Common myeloid progenitor, CD34-positive (primary cell): ENCODE data around the gene KREMEN1.
A peak's percentile ranks its signal among the peaks of the same experiment; 100 is the strongest.

Source experiments
- CTCF ChIA-PET: fragments of 350-600 bp; sonication (Branson Sonifier 250); formaldehyde crosslinking; loops from one replicate; lab custom pipeline; 2021; ENCODE audit warnings: antibody characterized with exemption; lab: Charles Lee
- POLR2A ChIA-PET: fragments of 350-600 bp; sonication (Branson Sonifier 250); formaldehyde crosslinking; loops from one replicate; lab custom pipeline; 2021; ENCODE audit warnings: antibody characterized with exemption; lab: Charles Lee
- DNase-seq, 3 donors: peaks; one replicate each; pipeline versions ENCODE4 v3.0.0 to v3.0.0-alpha.2; 2013
- H3K27ac ChIP-seq, 2 experiments: 1 replicate in 1 of 2; 2 replicates in 1 of 2; pipeline ENCODE4 v1.7.0; 2013; ENCODE audit warnings: inconsistent platforms in 2 of 2, low read length in 2 of 2, mild to moderate bottlenecking in 2 of 2, low read depth in 1 of 2, moderate library complexity in 1 of 2; ENCODE audit not compliant: severe bottlenecking in 2 of 2, insufficient read depth in 1 of 2, poor library complexity in 1 of 2
- H3K27me3 ChIP-seq, 5 experiments: replicated peaks in 2 of 5; 1 replicate in 3 of 5; 2 replicates in 2 of 5; pipeline versions ENCODE4 v1.6.1 to v1.7.0; 2013; ENCODE audit warnings: low read length in 4 of 5, mild to moderate bottlenecking in 2 of 5, moderate library complexity in 2 of 5, inconsistent platforms in 1 of 5; ENCODE audit not compliant: insufficient read depth in 5 of 5, control insufficient read depth in 4 of 5
- H3K36me3 ChIP-seq, 4 experiments: 1 replicate in 2 of 4; 2 replicates in 2 of 4; pipeline versions ENCODE4 v1.6.1 to v1.7.0; 2013; ENCODE audit warnings: low read length in 3 of 4, control low read depth in 1 of 4, mild to moderate bottlenecking in 1 of 4; ENCODE audit not compliant: control insufficient read depth in 4 of 4, insufficient read depth in 4 of 4
- H3K4me1 ChIP-seq, 4 experiments: 1 replicate in 3 of 4; 2 replicates in 1 of 4; pipeline versions ENCODE4 v1.6.1 to v1.7.1; 2013; ENCODE audit warnings: low read length in 3 of 4, mild to moderate bottlenecking in 3 of 4, control low read depth in 1 of 4, inconsistent platforms in 1 of 4, moderate library complexity in 1 of 4; ENCODE audit not compliant: control insufficient read depth in 4 of 4, insufficient read depth in 4 of 4; ENCODE audit errors: control extremely low read depth in 1 of 4
- H3K4me3 ChIP-seq, 7 experiments: 1 replicate in 4 of 7; 2 replicates in 3 of 7; pipeline versions ENCODE4 v1.5.1 to v1.7.0; 2013; ENCODE audit warnings: mild to moderate bottlenecking in 7 of 7, low read length in 6 of 7, moderate library complexity in 6 of 7, inconsistent platforms in 2 of 7, low read depth in 2 of 7, control low read depth in 1 of 7; ENCODE audit not compliant: insufficient read depth in 4 of 7, control insufficient read depth in 1 of 7; ENCODE audit errors: extremely low read depth in 1 of 7
- H3K9me3 ChIP-seq, 5 experiments: 1 replicate in 4 of 5; 2 replicates in 1 of 5; pipeline versions ENCODE4 v1.6.1 to v1.7.1; 2013; ENCODE audit warnings: low read length in 4 of 5, mild to moderate bottlenecking in 2 of 5, inconsistent platforms in 1 of 5, low read depth in 1 of 5, moderate library complexity in 1 of 5; ENCODE audit not compliant: control insufficient read depth in 4 of 5, insufficient read depth in 2 of 5; ENCODE audit errors: control extremely low read depth in 1 of 5
- WGBS: methylation state at CpG from one replicate; pipeline ENCODE4 v1.1.5; 2013; ENCODE audit not compliant: insufficient coverage; 5-methylcytosine and 5-hydroxymethylcytosine counted together

The KREMEN1 gene

DNA sequence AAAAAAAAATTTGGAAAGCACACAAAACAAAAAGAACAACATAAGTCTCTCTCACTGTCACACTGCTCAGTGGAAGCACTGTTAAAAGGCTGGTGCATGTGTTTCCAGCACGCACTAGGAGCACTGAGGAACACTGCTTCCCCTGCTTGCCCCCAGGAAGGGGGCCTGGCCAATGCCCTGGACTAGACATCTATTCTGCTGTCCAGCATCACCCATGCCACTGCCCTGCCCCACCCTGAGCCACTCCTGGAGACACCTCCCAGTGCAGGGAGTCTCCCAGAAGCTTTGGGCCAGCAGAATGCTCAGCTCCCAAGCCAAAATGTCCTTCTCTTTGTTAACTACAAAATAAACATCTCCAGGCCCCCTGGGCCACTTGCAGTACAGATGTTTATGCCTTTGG, 83.1 kb downstream of the KREMEN1 start:
- POLR2A ChIA-PET: no interaction called here
- CTCF ChIA-PET: interaction anchor here (1.1 to 5.8 kb wide), 4 partner anchors 47 to 90 kb away, joined by 4 to 69 read pairs (median 6); partner anchors contain the start of gene EMID1
- H3K4me1 ChIP-seq: peaks cover 7 to 41% (median 30%) of the 10 kb centered on the region in 4 experiments
- no peaks in the 10 kb centered on the region for H3K9me3 ChIP-seq
- no peaks in the 10 kb centered on the region for H3K27me3 ChIP-seq
- H3K4me3 ChIP-seq: no peak overlapping the region
- H3K27ac ChIP-seq: no peak overlapping the region
- DNase-seq: no peak
- H3K36me3 ChIP-seq: no peaks in the 10 kb centered on the region
- WGBS: 100% methylated on average over 1 of the region's 1 CpG

DNA sequence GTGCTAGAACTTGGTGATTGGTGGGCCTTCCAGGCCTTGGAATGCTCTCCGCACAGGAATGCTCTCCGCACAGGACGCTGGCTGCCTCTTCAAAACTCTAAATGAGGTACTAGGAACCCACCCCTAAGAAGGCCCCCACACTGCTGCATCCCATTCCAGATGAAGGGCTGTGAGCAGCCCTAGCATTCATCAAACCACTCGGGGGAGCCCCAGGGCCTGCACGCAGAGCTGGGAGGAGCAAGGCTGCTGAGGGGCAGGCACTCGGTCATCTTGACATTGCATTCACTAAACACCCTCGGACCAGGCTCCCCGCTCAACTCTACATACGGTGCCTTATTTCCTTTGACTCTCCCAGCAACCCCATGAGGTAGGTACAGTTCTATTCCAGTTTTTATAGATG, 83.7 kb downstream of the KREMEN1 start:
- no peak overlapping the region for H3K27ac ChIP-seq
- H3K4me1 ChIP-seq: peaks cover 7 to 41% (median 30%) of the 10 kb centered on the region in 4 experiments
- ChIA-PET CTCF (interaction anchor here (1.1 to 5.8 kb wide), 5 partner anchors 9 to 91 kb away, joined by 3 to 69 read pairs (median 4); partner anchors contain the start of gene EMID1), POLR2A (no interaction called here)
- H3K27me3 ChIP-seq: no peaks in the 10 kb centered on the region
- H3K4me3 ChIP-seq: no peak overlapping the region
- H3K9me3 ChIP-seq: no peaks in the 10 kb centered on the region
- DNase-seq: peak in 2 of 3 donors; percentile 40 to 54
- 50% methylated on average over 1 of the region's 9 CpGs for WGBS
- H3K36me3 ChIP-seq: no peaks in the 10 kb centered on the region

DNA sequence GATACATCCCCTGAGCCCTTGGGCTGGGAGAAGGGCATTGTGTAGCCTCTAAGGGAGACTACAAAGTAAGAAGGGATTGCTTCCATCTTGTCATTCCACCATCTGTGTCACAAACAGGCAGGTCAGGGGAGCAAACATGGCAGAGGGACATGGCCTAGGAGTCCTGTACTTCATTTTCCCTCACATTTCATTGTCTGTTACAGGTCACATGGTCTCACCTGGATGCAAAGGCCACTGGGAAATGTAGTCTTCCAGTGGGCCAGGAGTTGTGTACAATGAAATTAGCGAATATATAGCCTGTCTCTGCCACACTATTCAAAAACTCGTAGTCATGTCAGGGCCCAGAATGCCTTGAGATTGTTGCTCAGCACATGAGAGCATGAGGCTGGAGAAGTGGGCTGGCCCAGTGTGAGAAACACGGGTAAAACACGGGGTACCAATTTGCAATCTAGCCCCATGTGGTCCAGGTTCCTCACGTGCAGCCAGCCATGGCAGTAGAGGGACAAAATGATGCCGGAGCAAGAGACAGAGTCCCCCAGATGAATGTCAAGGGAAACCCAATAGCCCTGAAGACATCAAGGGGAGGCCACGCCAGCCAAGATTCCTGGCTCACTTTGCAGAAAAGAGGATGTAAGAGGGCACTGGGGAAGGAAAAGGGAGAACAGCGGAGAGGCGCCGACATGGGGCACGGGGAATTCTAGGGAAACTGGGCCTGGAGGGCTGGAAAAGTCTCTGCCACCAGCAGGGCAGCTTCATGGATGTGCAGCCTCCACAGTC, 85.1 kb downstream of the KREMEN1 start:
- WGBS: 91% methylated on average over 10 of the region's 11 CpGs
- H3K27ac ChIP-seq: no peak overlapping the region
- CTCF ChIA-PET: interaction anchor here (1.1 to 5.8 kb wide), 4 partner anchors 8 to 88 kb away, joined by 3 to 69 read pairs (median 6); partner anchors contain the start of gene EMID1
- no peaks in the 10 kb centered on the region for H3K27me3 ChIP-seq
- no peak for DNase-seq
- POLR2A ChIA-PET: no interaction called here
- H3K36me3 ChIP-seq: no peaks in the 10 kb centered on the region
- no peaks in the 10 kb centered on the region for H3K9me3 ChIP-seq
- peaks cover 7 to 30% (median 21%) of the 10 kb centered on the region in 4 experiments for H3K4me1 ChIP-seq
- H3K4me3 ChIP-seq: no peak overlapping the region

- Histone ChIP-seq H3K4me3 (no peak overlapping the region), H3K36me3 (no peaks in the 10 kb centered on the region), H3K9me3 (no peaks in the 10 kb centered on the region), H3K4me1 (peaks cover 7 to 24% (median 16%) of the 10 kb centered on the region in 4 experiments), H3K27me3 (no peaks in the 10 kb centered on the region), H3K27ac (no peak overlapping the region)
- WGBS: 62% methylated on average over 3 of the region's 5 CpGs
- ChIA-PET POLR2A (no interaction called here), CTCF (interaction anchor here (1.2 kb wide), 1 partner anchor 87 kb away, joined by 4 read pairs; no protein-coding TSS in a partner anchor)
- no peak for DNase-seq
Measured at GRCh38 chr22:29158546-29158945, 85.7 kb downstream of the KREMEN1 start.

- Histone ChIP-seq H3K36me3 (no peaks in the 10 kb centered on the region), H3K9me3 (no peaks in the 10 kb centered on the region), H3K27me3 (no peaks in the 10 kb centered on the region), H3K27ac (no peak overlapping the region), H3K4me1 (peaks cover 4 to 27% (median 26%) of the 10 kb centered on the region in 4 experiments), H3K4me3 (no peak overlapping the region)
- DNase-seq: no peak
- CTCF ChIA-PET: interaction anchor here (1.0 to 1.6 kb wide), 4 partner anchors 10 to 82 kb away, joined by 3 to 4 read pairs (median 4); partner anchors contain the start of gene EMID1
- WGBS: 93% methylated on average over 8 of the region's 13 CpGs
- POLR2A ChIA-PET: interaction anchor here (0.6 kb wide), 1 partner anchor 51 kb away, joined by 3 read pairs; no protein-coding TSS in a partner anchor
Measured at GRCh38 chr22:29163808-29164207, 91.0 kb downstream of the KREMEN1 start.

- H3K36me3 ChIP-seq: no peaks in the 10 kb centered on the region
- CTCF ChIA-PET: interaction anchor here (0.8 to 5.3 kb wide), 7 partner anchors 8 to 80 kb away, joined by 3 to 23 read pairs (median 4); partner anchors contain the start of gene EMID1
- no peaks in the 10 kb centered on the region for H3K27me3 ChIP-seq
- WGBS: 95% methylated on average over 6 of the region's 11 CpGs
- no peak overlapping the region for H3K27ac ChIP-seq
- no peak overlapping the region for H3K4me3 ChIP-seq
- DNase-seq: no peak
- peaks cover 4 to 34% (median 28%) of the 10 kb centered on the region in 4 experiments for H3K4me1 ChIP-seq
- POLR2A ChIA-PET: no interaction called here
- H3K9me3 ChIP-seq: no peaks in the 10 kb centered on the region
Measured at GRCh38 chr22:29165321-29166060, 92.7 kb downstream of the KREMEN1 start.
